ENCODE data around the gene ADAM19. TPM values are rescaled to one million over a fixed set of nuclear protein-coding genes. Genes with fewer than 3 reads are reported as not detected.
A peak's percentile ranks its signal among the peaks of the same experiment; 100 is the strongest.

Gene ADAM19
- total RNA-seq: 10 to 100 TPM in 3 of 4 donors, 1 to 10 TPM in 1; 4.0 to 28.1 (median 15.1) TPM

GRCh38 chr5:157575381-157576020 is at the start of gene ADAM19:
Gene ADAM19, minus strand, starts transcription at chr5:157575775. Its CDS starts 79 bp downstream, at chr5:157575696.
- no peaks in the 10 kb centered on the region for H3K36me3 ChIP-seq
- peak; percentile 59 for DNase-seq

GRCh38 chr5:157624144-157624543 is 48.6 kb upstream of the ADAM19 start:
- Histone ChIP-seq H3K27ac (no peak overlapping the region), H3K36me3 (no peaks in the 10 kb centered on the region), H3K4me1 (peaks cover 0 to 6% (median 0%) of the 10 kb centered on the region in 4 donors), H3K27me3 (no peaks in the 10 kb centered on the region), H3K4me3 (no peak overlapping the region), H3K9me3 (peaks cover 0 to 3% of the 10 kb centered on the region in 2 donors)
- intact Hi-C loops (cut with DNase I; ENCODE audit: low total_unique reads) (no loop called here), in situ Hi-C loops (cut with MboI; ENCODE audit: low pct_ligation_motif_present in 1 of 4, low pct_unique_long_range_greater_than_20kb in 1 of 4, low sequenced_read_pairs in 3 of 4) (no loop called here)
- no peak for TF ChIP-seq POLR2A (IDR thresholded peaks at IDR 0.05)
- no peak for TF ChIP-seq POLR2AphosphoS5 (IDR thresholded peaks at IDR 0.05)
- TF ChIP-seq EP300 (IDR thresholded peaks at IDR 0.05; ENCODE audit: low read depth): no peak
- no peak for TF ChIP-seq CTCF (IDR thresholded peaks at IDR 0.05)
- DNase-seq: no peak
- 37 to 40% methylated on average over 2 of the region's 2 CpGs for WGBS, 2 donors (ENCODE audit: low coverage in 1 of 2)

More at GRCh38 chr5:157575381-157576020, at the start of gene ADAM19:
- in situ Hi-C loops (cut with MboI; ENCODE audit: low pct_ligation_motif_present in 1 of 4, low pct_unique_long_range_greater_than_20kb in 1 of 4, low sequenced_read_pairs in 3 of 4) (no loop called here), intact Hi-C loops (cut with DNase I; ENCODE audit: low total_unique reads) (loop anchor here (5.0 to 10.0 kb wide), 2 partner anchors 63 to 251 kb away; no protein-coding TSS in a partner anchor)
- H3K4me1 ChIP-seq: peaks cover 0 to 42% (median 18%) of the 10 kb centered on the region in 4 donors
- peak within 1 kb of the TSS; percentile 58 to 71 (median 65) for H3K4me3 ChIP-seq
- H3K27ac ChIP-seq: peak within 1 kb of the TSS; percentile 87 to 93 (median 91)
- H3K27me3 ChIP-seq: peaks cover 7% of the 10 kb centered on the region
- 0% methylated on average over 56 of the region's 63 CpGs; no CpG with 5 or more reads in 1 of the 2 donors for WGBS, 2 donors (ENCODE audit: low coverage in 1 of 2)
- TF ChIP-seq POLR2A (IDR thresholded peaks at IDR 0.05): peak; percentile 63
- TF ChIP-seq CTCF (IDR thresholded peaks at IDR 0.05): peak in 3 of 5 experiments; percentile 9 to 34 (median 25)
- no peak for TF ChIP-seq EP300 (IDR thresholded peaks at IDR 0.05; ENCODE audit: low read depth)
- peak; percentile 69 to 81 (median 79) for TF ChIP-seq POLR2AphosphoS5 (IDR thresholded peaks at IDR 0.05)
- no peaks in the 10 kb centered on the region for H3K9me3 ChIP-seq

GRCh38 chr5:157620776-157621175 is 45.2 kb upstream of the ADAM19 start:
- DNase-seq: no peak
- no peak overlapping the region for H3K27ac ChIP-seq
- peaks cover 0 to 3% of the 10 kb centered on the region in 2 donors for H3K9me3 ChIP-seq
- intact Hi-C loops (cut with DNase I; ENCODE audit: low total_unique reads) (no loop called here), in situ Hi-C loops (cut with MboI; ENCODE audit: low pct_ligation_motif_present in 1 of 4, low pct_unique_long_range_greater_than_20kb in 1 of 4, low sequenced_read_pairs in 3 of 4) (no loop called here)
- H3K4me3 ChIP-seq: no peak overlapping the region
- no peak for TF ChIP-seq POLR2AphosphoS5 (IDR thresholded peaks at IDR 0.05)
- TF ChIP-seq CTCF (IDR thresholded peaks at IDR 0.05): no peak
- TF ChIP-seq EP300 (IDR thresholded peaks at IDR 0.05; ENCODE audit: low read depth): no peak
- TF ChIP-seq POLR2A (IDR thresholded peaks at IDR 0.05): no peak
- peaks cover 0 to 6% (median 0%) of the 10 kb centered on the region in 4 donors for H3K4me1 ChIP-seq
- no peaks in the 10 kb centered on the region for H3K27me3 ChIP-seq
- no peaks in the 10 kb centered on the region for H3K36me3 ChIP-seq

- H3K4me1 ChIP-seq: peaks cover 0 to 3% (median 0%) of the 10 kb centered on the region in 4 donors
- DNase-seq: no peak
- intact Hi-C loops (cut with DNase I; ENCODE audit: low total_unique reads): loop anchor here (5.0 kb wide), 1 partner anchor 1564 kb away; no protein-coding TSS in a partner anchor
- H3K27me3 ChIP-seq: no peaks in the 10 kb centered on the region
- TF ChIP-seq POLR2A (IDR thresholded peaks at IDR 0.05) (no peak), EP300 (IDR thresholded peaks at IDR 0.05; ENCODE audit: low read depth) (no peak), POLR2AphosphoS5 (IDR thresholded peaks at IDR 0.05) (no peak), CTCF (IDR thresholded peaks at IDR 0.05) (no peak)
- H3K9me3 ChIP-seq: peaks cover 0 to 3% of the 10 kb centered on the region in 2 donors
- in situ Hi-C loops (cut with MboI; ENCODE audit: low pct_ligation_motif_present in 1 of 4, low pct_unique_long_range_greater_than_20kb in 1 of 4, low sequenced_read_pairs in 3 of 4): no loop called here
- 94 to 97% methylated on average over 7 to 8 of the region's 8 CpGs for WGBS, 2 donors (ENCODE audit: low coverage in 1 of 2)
- H3K4me3 ChIP-seq: no peak overlapping the region
- H3K27ac ChIP-seq: no peak overlapping the region
- no peaks in the 10 kb centered on the region for H3K36me3 ChIP-seq
Measured at GRCh38 chr5:157618191-157618765, 42.7 kb upstream of the ADAM19 start.
